HG03095 (cell line): Measurements from ENCODE around the gene ALLC.

Source experiments
- ATAC-seq: cut with Tn5 transposase; IDR thresholded peaks from one replicate; pipeline ENCODE4 v1.9.1; 2021; ENCODE audit warnings: moderate library complexity; ENCODE audit not compliant: unreplicated experiment

The ALLC gene

DNA sequence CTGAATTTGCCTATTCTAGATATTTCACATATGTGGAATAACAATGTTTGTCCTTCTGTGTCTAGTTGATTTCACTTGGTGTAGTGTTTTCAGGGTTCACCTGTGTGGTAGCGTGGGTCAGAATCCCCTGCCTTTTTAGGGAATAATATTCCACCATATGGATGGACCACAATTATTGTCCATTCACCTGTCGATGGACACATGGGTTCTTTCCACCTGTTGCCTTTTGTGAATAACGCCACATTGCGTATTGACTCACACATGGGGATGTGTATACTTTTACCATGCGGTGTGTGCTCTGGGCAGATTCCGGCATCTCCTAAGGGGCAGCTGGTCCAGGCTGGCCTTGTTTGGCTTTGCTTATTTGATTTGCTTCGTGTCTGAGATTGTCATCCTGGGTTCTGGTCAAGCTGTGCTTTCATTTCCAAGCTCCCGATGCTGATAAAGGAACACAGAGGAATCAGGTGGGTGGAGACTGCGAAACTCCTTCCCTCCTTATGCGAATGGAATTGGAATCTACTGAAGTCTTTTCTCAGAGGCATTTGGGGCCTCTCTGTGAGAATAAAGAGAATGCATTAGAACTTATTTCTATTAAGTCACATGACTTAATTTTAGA lies 18.9 kb upstream of the ALLC start:
- no peak for ATAC-seq

DNA sequence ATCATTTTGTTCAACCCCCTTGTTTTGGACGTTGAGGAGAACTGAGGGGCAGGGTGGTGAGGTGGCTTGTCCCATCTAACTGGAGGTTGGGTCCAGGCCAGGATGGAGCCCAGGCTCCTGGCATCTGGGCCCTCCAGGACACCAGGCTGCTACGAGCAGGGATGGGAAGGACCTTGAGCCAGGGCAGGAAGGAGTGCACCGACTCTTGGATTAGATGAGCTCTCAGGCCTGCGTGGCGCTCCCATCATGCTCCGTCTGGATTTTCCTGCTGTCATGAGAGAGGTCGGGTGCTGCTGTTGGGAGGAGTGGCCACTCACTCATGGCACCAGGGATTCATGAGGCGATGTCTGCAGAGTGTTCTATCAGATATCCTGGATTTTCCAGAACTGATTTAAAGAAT lies 18.3 kb upstream of the ALLC start:
- ATAC-seq, result no peak

DNA sequence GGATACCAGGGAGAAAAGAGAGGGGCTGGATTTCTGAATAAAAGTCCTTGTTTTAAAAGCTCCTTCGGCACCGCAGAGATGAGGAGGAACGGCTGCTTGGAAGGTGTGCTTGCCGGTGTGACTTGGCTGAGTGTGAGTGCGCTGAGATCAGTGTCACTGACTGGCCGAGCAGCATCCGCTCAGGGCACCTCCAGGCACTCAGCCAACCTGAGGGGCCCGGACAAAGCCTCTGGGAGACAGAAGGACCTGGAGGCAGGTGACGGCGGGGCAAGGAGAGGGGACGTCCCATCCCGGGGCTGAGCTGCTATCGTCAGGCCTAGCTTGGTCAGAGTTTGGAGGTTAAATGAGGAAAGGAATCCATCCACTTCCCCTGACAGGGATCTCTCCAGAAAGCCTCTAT lies 16.8 kb upstream of the ALLC start:
- no peak for ATAC-seq

DNA sequence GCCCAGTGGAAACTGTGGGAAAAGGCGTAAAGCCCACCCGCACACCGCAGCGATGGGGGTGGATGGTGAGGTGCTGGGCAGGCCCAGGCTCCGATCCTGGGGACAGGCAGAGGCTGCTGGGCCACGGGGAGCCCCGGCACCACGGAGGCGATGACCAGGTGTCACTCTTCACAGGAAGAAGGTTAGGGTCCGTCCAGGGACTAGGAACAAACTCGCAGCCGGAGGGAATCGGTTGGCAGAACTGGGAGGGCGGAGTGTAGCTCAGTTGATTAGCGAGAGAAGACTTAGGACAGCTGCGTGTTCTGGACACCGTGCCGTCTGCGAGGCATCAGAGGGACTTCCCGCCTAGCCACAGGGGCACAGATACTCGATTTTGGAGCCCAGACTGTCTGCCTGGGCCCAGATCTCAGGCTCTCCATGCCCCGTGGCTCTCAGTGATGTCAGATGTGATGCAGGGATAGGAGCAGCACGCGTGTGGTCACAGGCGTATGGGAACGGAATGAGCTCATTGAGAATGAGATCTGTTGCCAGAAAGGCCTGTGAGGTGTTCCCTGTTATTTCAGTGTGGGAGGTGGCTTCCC lies 16.1 kb upstream of the ALLC start:
- ATAC-seq, result no peak

GRCh38 chr2:3642521-3643215 lies 15.3 kb upstream of the ALLC start:
- ATAC-seq, result no peak

- ATAC-seq, result no peak
These were observed 14.4 kb upstream of the ALLC start for GRCh38 chr2:3643371-3644245.

DNA sequence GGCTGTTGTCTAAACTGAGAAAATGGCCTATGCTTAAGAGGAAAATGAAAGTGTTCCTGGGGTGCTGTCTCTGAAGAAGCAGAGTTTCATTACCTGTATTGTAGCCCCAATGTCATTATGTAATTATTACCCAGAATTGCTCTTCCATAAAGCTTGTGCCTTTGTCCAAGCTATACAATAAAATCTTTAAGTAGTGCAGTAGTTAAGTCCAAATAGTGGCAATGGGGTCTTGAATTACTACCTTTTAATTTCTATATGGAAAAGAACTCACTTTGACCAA lies 13.8 kb upstream of the ALLC start:
- ATAC-seq, result peak; percentile 75

DNA sequence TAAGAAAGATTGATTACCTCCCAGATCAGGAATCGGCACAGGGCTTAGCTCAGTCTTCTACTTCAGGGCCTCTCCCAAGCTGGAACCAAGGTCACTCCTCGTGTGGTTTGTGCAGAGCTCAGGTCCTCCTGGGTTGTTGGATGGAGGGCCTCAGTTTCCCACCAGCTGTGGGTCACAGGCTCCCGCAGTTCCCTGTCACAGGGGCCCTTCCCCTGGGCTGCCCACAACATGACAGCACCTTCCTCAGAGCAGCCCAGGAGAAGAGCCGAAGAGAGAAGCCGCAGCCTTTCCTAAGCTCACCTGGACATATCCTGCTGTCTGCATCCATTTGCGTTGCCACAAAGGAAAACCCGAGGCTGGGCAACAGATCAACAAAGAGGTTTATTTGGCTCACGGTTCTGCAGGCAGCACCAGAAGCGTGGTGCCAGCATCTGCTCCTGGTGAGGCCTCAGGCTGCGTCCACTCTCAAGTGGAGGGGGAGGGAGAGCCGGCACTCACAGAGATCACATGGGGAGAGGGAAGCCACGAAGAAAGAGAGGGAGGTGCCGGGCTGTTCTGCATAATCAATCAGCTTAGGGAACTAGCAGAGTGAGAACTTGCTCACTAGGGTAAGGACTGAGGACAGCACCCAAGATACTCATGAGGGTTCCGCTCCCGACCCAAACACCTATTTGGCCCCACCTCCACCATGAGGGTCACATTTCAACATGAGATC lies 13.0 kb upstream of the ALLC start:
- no peak for ATAC-seq

DNA sequence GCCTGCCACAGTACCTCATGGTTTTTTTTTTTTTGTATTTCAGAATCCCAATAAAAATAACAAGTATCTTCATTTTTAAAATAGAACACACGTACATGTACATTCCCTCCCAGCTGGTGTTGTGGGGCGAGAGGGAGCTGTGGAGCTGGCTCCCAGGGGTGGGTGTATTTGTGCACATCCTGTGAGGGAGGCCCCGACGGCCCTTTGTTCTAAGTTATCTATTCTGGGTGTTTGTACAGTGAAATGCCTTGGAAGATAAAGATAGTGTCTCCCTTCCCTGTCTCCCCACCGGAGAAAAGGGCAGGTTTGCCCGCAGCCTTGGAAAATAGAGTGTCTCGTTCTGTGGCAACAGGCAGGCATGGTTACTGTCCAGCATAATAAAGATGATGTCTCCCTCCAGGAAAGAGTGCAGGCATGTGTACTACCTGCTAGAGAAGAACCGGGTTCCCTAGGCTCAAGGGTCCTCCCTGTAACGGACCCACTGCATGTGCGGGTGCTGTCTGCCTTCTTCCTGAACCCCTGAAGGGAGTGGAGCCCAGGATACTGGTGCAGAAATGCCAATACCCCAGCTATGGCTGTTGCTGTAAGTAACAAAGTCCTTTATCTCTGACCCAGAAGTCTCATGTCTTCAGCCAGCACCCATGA lies 12.1 kb upstream of the ALLC start:
- ATAC-seq, result no peak

DNA sequence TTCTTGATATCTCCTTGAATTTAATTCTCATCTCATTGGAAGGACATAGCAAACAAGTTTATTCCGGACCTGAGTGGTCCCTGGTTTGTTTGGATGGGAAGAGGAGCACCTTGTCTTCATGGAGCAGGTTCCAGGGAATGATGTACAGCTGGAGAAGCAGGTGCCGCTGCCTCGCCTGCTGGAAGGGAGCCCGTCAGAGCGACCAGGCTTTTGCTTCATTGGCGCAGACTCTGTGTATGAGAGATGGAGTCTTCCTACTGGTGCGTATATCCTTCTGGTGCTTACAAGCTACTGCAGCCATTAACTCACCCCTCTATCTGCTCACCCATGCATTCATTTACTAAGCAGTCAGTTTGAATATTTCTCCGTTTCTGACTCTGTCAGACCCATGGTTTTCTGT lies 11.6 kb upstream of the ALLC start:
- ATAC-seq, result no peak

DNA sequence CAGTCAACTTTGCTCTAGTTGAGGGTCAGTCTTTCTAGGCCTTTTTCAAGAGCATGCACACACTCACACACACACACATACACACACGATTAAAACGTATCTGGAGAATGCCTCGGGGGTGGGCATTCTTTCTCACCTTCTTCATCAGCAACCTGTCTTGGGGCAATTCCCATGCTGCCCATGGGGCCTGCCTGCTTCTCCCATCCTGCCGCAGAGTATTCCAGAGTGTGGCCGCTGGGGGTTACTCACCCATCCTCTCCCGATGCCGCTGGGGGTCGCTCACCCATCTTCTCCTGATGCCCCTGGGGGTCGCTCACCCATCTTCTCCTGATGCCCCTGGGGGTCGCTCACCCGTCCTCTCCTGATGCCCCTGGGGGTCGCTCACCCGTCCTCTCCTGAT lies 10.8 kb upstream of the ALLC start:
- ATAC-seq, result no peak

- no peak for ATAC-seq
These were observed 10.0 kb upstream of the ALLC start for GRCh38 chr2:3647831-3648651.

DNA sequence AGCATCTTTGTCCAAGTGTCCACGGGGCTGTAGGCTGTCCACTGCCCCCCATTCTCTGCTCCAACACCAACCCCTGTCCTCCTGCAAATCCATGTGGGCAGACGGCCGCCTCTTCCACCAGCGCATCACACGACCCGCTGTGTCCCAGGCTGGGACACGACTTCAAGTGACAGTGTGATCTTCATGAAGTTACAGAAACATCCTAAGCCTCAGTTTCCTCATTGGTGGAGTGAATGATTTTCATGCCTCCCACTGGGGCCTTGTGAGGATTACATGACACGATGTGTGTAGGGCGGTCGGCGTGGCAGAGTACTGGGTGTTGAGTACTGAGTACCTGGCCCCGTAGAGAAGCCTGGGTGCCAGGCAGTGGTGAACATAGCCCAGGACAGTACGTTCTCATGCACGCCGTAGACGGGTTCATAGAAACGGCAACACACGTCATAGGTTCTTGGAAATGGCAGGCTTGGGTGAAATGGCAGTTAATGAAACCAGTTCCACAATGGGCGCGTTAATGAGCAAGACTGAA lies 9.3 kb upstream of the ALLC start:
- no peak for ATAC-seq

DNA sequence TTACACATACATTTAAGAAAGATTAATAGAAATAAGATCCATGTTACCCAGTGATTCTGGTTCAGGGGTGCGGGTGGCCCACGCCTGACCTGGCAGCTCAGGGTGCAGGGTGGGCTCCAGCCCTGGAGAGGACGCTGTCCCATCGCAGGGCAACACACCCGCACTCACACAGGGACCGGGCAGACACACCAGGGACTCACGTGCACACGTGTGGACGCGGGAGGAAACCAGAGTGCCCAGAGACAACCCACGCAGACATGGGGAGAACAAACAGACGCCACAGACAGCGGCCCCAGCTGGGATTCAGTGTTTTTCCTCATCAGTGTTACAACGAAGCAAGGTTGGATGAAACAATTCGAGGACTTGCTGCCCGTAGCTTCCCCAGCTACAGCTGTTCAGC lies 8.4 kb upstream of the ALLC start:
- no peak for ATAC-seq

- no peak for ATAC-seq
These were observed 7.7 kb upstream of the ALLC start for GRCh38 chr2:3650140-3650920.

DNA sequence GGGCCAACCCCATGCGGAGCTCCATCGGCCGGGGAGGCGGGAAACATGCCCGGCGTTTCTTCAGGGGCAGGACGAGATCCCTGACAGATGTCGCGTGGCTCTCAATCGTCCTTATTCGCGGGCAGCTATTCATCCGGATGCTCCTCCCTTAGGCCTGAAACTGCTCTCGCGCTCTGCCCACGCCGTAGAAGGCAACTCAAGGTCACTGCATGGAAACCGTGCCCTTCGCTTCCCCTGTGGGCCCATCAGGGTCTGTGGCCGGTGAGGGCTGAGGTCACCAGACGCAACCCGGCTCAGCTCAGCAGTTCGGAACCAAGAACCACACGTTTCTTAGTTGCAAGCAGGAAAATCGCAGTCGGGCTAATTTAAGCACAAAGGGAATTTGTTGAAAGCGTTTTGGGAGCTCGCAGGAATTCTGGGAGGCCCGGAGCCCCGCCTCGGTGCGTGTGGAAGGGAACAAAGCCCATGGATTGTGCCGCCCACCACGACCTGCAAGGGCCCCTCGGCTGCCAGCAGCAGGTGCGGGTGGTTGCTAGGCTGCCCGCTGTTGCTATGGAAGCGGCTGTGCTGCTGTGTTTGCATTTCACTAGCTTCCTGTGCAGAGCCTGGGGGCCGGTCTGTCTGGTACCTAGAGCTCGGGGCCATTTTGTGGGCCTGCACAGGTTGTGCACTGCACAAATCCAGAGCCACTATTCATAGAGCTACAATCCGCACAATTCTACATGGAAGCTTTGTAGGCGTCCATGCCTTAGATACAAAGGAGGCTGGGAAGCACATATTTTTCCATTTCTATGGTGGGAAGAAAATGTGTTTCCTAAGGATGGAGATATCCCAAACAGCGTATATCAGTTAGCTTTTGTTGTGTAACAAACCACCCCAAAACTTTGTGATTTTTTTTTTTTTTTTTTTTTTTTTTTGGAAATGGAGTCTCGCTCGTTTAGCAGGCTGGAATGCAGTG lies 6.0 kb upstream of the ALLC start:
- peak; percentile 65 for ATAC-seq

GRCh38 chr2:3652896-3653625 lies 4.9 kb upstream of the ALLC start:
- no peak for ATAC-seq
